K562 (cell line): ENCODE measurements around the gene ST7. TPM values are rescaled to one million over a fixed set of nuclear protein-coding genes. Genes with fewer than 3 reads are reported as not detected.

Experiments
- ATAC-seq: fragments of 200-7000 bp; cut with Tn5 transposase; 3 replicates; pipeline ENCODE4 v1.9.1; 2020; ENCODE audit warnings: moderate library complexity
- BruUV-seq: library from RNA; stranded (reverse); fragments of 400-500 nt; replicated peaks from 2 replicates; lab custom pipeline; 2021; lab: Mats Ljungman, UMichigan
- CTCF ChIA-PET: fragments of 300-600 bp; formaldehyde crosslinking; extraction: SDS; loops from one replicate; lab custom pipeline; 2021; ENCODE audit warnings: low intra/inter-chr PET ratio; lab: Yijun Ruan, JAX
- POLR2A ChIA-PET: fragments of 300-600, 350-650 bp; sonication (Branson Sonifier 250); formaldehyde crosslinking; extraction: SDS; loops from one replicate; lab custom pipeline; 2021; ENCODE audit warnings: antibody characterized with exemption, inconsistent platforms; lab: Yijun Ruan, JAX
- DNase-seq, 4 experiments: peaks; one replicate each; pipeline versions ENCODE4 v3.0.0 to v3.0.0-alpha.2; 2011 to 2018; ENCODE audit warnings: low spot score in 3 of 4, mixed read lengths in 3 of 4; ENCODE audit errors: extremely low read depth in 1 of 4
- FAIRE-seq: peaks from 2 replicates; lab custom pipeline; 2011; peaks lifted over from hg19 to GRCh38; lab: Jason Lieb, UNC
- H2AFZ ChIP-seq: 2 replicates; pipeline ENCODE4 v1.6.0; 2011; ENCODE audit warnings: low read depth, low read length, control low read depth, inconsistent platforms
- H3K27ac ChIP-seq: fragments of 200-600 bp; 3 replicates; pipeline ENCODE4 v1.8.0; 2011; ENCODE audit warnings: low read depth, mild to moderate bottlenecking, control low read depth, inconsistent platforms, low read length, moderate library complexity, mixed read lengths; ENCODE audit errors: extremely low read depth
- H3K27me3 ChIP-seq, 2 experiments: fragments of 300-600 bp in 1 of 2; 2 replicates in 1 of 2; 3 replicates in 1 of 2; pipeline versions ENCODE4 v1.6.0 to v1.8.0; 2011; ENCODE audit warnings: inconsistent platforms in 2 of 2, low read length in 2 of 2, mild to moderate bottlenecking in 1 of 2, mixed read lengths in 1 of 2, moderate library complexity in 1 of 2; ENCODE audit not compliant: control insufficient read depth in 2 of 2, insufficient read depth in 2 of 2
- H3K36me3 ChIP-seq: fragments of 300-600 bp; 3 replicates; pipeline ENCODE4 v1.8.0; 2011; ENCODE audit warnings: mild to moderate bottlenecking, low read length, inconsistent platforms; ENCODE audit not compliant: control insufficient read depth, insufficient read depth
- H3K4me1 ChIP-seq, 2 experiments: fragments of 200-600 bp in 1 of 2; replicated peaks in 1 of 2; 2 replicates in 1 of 2; 3 replicates in 1 of 2; pipeline versions ENCODE4 v1.5.1 to v1.8.0; 2011; ENCODE audit warnings: inconsistent platforms in 2 of 2, low read length in 2 of 2, mild to moderate bottlenecking in 1 of 2, mixed read lengths in 1 of 2, moderate library complexity in 1 of 2; ENCODE audit not compliant: control insufficient read depth in 2 of 2, insufficient read depth in 2 of 2
- H3K4me2 ChIP-seq: 2 replicates; pipeline ENCODE4 v1.6.1; 2011; ENCODE audit warnings: low read length, control low read depth, inconsistent platforms, mixed read lengths; ENCODE audit not compliant: insufficient read depth
- H3K4me3 ChIP-seq: fragments of 200-600 bp; sonication (generic), shearing (Covaris generic); 2 replicates; pipeline ENCODE4 v1.5.1; 2016; ENCODE audit warnings: control low read depth, inconsistent platforms
- H3K79me2 ChIP-seq: fragments of 200-600 bp; 3 replicates; pipeline ENCODE4 v1.8.0; 2011; ENCODE audit warnings: low read length, inconsistent platforms; ENCODE audit not compliant: control insufficient read depth, insufficient read depth
- H3K9ac ChIP-seq, 2 experiments: 2 replicates each; pipeline versions ENCODE4 v1.6.0 to v1.6.1; 2011; ENCODE audit warnings: low read depth in 2 of 2, low read length in 2 of 2, control low read depth in 1 of 2, inconsistent platforms in 1 of 2, mild to moderate bottlenecking in 1 of 2, mixed read lengths in 1 of 2; ENCODE audit not compliant: insufficient read depth in 1 of 2
- H3K9me1 ChIP-seq: one replicate; pipeline ENCODE4 v1.6.0; 2011; ENCODE audit warnings: inconsistent platforms, mild to moderate bottlenecking, low read length, moderate library complexity; ENCODE audit not compliant: control insufficient read depth, insufficient read depth
- H3K9me3 ChIP-seq: replicated peaks from 2 replicates; pipeline ENCODE4 v1.5.1; 2011; ENCODE audit warnings: low read depth, low read length, inconsistent platforms; ENCODE audit not compliant: control insufficient read depth, insufficient read depth
- H4K20me1 ChIP-seq: replicated peaks from 2 replicates; pipeline ENCODE4 v1.6.1; 2011; ENCODE audit warnings: low read length, inconsistent platforms, mixed read lengths; ENCODE audit not compliant: control insufficient read depth, insufficient read depth
- DACH1 ChIP-seq: fragments of 450-650 bp; IDR thresholded peaks from 2 replicates; pipeline ENCODE4 v1.6.1; 2018; ENCODE audit not compliant: partially characterized antibody
- FOS ChIP-seq: IDR thresholded peaks from 3 replicates; pipeline ENCODE4 v1.6.1; 2011; ENCODE audit not compliant: insufficient read length; ENCODE audit errors: extremely low read depth
- KDM1A ChIP-seq, 2 experiments: fragments of 450-650 bp; IDR thresholded peaks; 2 replicates each; pipeline ENCODE4 v1.6.1; 2016; ENCODE audit warnings: mild to moderate bottlenecking in 2 of 2
- MYC ChIP-seq, 2 experiments: fragments of 250-450 bp in 1 of 2; sonication (Bioruptor Pico) in 1 of 2; IDR thresholded peaks; 2 replicates each; pipeline versions ENCODE4 v1.5.1 to v1.6.1; 2012 to 2021; ENCODE audit warnings: low read depth in 2 of 2, borderline replicate concordance in 1 of 2, improper control_type of control experiment in 1 of 2, low read length in 1 of 2, mild to moderate bottlenecking in 1 of 2, moderate library complexity in 1 of 2
- TARDBP ChIP-seq: fragments of 450-650 bp; IDR thresholded peaks from 2 replicates; pipeline ENCODE4 v1.6.1; 2016
- WGBS: fragments of 100-300 bp; shearing (Covaris generic); methylation state at CpG from one replicate; pipeline ENCODE4 v1.1.6; 2016; ENCODE audit warnings: low coverage, mixed read lengths; ENCODE audit not compliant: insufficient coverage; ENCODE audit errors: missing lambda C conversion rate; 5-methylcytosine and 5-hydroxymethylcytosine counted together
- in situ Hi-C: fragments of 300-500 bp; cut with MboI; formaldehyde crosslinking; loops from 4 replicates; pipeline ENCODE4 v1.15.0; 2018; ENCODE audit warnings: inconsistent platforms, mixed read lengths
- intact Hi-C: fragments of 100-400 bp; cut with micrococcal nuclease; formaldehyde crosslinking; loops from 2 replicates; pipeline ENCODE4 v1.14.2; 2022
- polyA plus RNA-seq, 8 experiments: library from polyadenylated mRNA; depleted of rRNA in 4 of 8; stranded (reverse) in 5 of 8; unstranded in 3 of 8; fragments of >200 nt; fragmentation: Nextera tagmentation in 2 of 8; fragmentation: Illumina TruSeq in 1 of 8; extraction: Ambion mirVana in 2 of 8; extraction: Trizol in 1 of 8; gene quantifications; 2 replicates each; pipeline versions ENCODE4 v1.2.1 to v1.2.3, GENCODE V29; 2011 to 2014; ENCODE audit warnings: inconsistent platforms in 1 of 8, missing spikeins in 1 of 8
- total RNA-seq, 7 experiments: library from RNA; depleted of rRNA in 6 of 7; stranded (reverse); fragments of >200 nt in 6 of 7; fragmentation: Illumina TruSeq in 2 of 7; extraction: Trizol in 2 of 7; gene quantifications; 2 replicates each; pipeline versions ENCODE4 v1.2.1 to v1.2.3, GENCODE V29; 2011 to 2021; ENCODE audit warnings: low replicate concordance in 1 of 7
- TF ChIP-seq, protein P1 (sequence below): conservative IDR thresholded peaks from 2 replicates; pipeline ENCODE4 v1.6.1; 2011; ENCODE audit warnings: low read depth, mild to moderate bottlenecking, low read length; ENCODE audit not compliant: control insufficient read depth

ST7 gene
- total and polyA plus RNA-seq, 9 of the 15 experiments (the other 6 are each of a cell fraction or from before 2014, with no cell fraction given), result 23.9 to 56.3 (median 36.9) TPM

- Histone ChIP-seq H3K4me2 (no peak overlapping the region), H3K4me1 (peaks cover 11 to 58% of the 10 kb centered on the region in 2 experiments), H3K9ac (no peak overlapping the region), H3K9me3 (no peaks in the 10 kb centered on the region), H4K20me1 (peaks cover 5% of the 10 kb centered on the region; the same call in 1 of the 2 replicates), H3K36me3 (peaks cover 26% of the 10 kb centered on the region; the same call in 2 of the 3 replicates), H3K79me2 (peaks cover 97% of the 10 kb centered on the region), H3K27ac (no peak overlapping the region), H3K9me1 (no peaks in the 10 kb centered on the region), H3K27me3 (no peaks in the 10 kb centered on the region), H2AFZ (no peak overlapping the region), H3K4me3 (no peak overlapping the region)
- in situ Hi-C loops (no loop called here), intact Hi-C loops (loop anchor here (2.0 kb wide), 1 partner anchor 25 kb away; no protein-coding TSS in a partner anchor)
- CTCF ChIA-PET, result no interaction called here
- POLR2A ChIA-PET, result interaction anchor here (2.6 kb wide), 1 partner anchor 13 kb away, joined by 9 read pairs; no protein-coding TSS in a partner anchor
- no TSS peak for BruUV-seq
- ATAC-seq (no peak), FAIRE-seq (no peak), DNase-seq (no peak)
- 49% methylated on average over 2 of the region's 2 CpGs for WGBS
- TF ChIP-seq FOS, result no peak
- TF ChIP-seq TARDBP, result no peak
- 0 out of 4 replicates have a peak, but pooled peaks of 1 of the 2 experiments have one; percentile 16 for TF ChIP-seq KDM1A (IDR thresholded peaks at IDR 0.05)
- no peak for TF ChIP-seq MYC (IDR thresholded peaks at IDR 0.05; ENCODE audit: low read depth, low read length)
- TF ChIP-seq MYC (CRISPR knock-in tag; IDR thresholded peaks at IDR 0.05; ENCODE audit: borderline replicate concordance, low read depth), result no peak
- TF ChIP-seq, protein P1, sequence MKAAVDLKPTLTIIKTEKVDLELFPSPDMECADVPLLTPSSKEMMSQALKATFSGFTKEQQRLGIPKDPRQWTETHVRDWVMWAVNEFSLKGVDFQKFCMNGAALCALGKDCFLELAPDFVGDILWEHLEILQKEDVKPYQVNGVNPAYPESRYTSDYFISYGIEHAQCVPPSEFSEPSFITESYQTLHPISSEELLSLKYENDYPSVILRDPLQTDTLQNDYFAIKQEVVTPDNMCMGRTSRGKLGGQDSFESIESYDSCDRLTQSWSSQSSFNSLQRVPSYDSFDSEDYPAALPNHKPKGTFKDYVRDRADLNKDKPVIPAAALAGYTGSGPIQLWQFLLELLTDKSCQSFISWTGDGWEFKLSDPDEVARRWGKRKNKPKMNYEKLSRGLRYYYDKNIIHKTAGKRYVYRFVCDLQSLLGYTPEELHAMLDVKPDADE, result no peak
- TF ChIP-seq DACH1, result peak; percentile 46
Measured at GRCh38 chr7:117021366-117021765, 68.1 kb downstream of the ST7 start.
